GM13976 (cell line): ENCODE results near the gene RAE1.

ENCODE experiments used
- DNase-seq: peaks from one replicate; pipeline ENCODE4 v3.0.0; 2012; ENCODE audit warnings: low spot score
- CTCF ChIP-seq: IDR thresholded peaks from 2 replicates; pipeline ENCODE4 v1.5.1; 2012; ENCODE audit warnings: borderline replicate concordance, mild to moderate bottlenecking; ENCODE audit not compliant: insufficient read depth; ENCODE audit errors: extremely low read depth, missing control alignments, control extremely low read depth
- in situ Hi-C: fragments of 300-500 bp; cut with MboI; formaldehyde crosslinking; loops from one replicate; pipeline ENCODE4 v1.12.0; 2022; ENCODE audit warnings: low sequenced_read_pairs, mixed read lengths, inconsistent platforms; ENCODE audit not compliant: unreplicated experiment

Gene RAE1

GRCh38 chr20:57395111-57395966 lies 44.3 kb downstream of the RAE1 start:
- no peak for TF ChIP-seq CTCF
- no peak for DNase-seq
- in situ Hi-C loops = loop anchor here (10.0 to 25.0 kb wide), 2 partner anchors 79 to 792 kb away; no protein-coding TSS in a partner anchor

DNA sequence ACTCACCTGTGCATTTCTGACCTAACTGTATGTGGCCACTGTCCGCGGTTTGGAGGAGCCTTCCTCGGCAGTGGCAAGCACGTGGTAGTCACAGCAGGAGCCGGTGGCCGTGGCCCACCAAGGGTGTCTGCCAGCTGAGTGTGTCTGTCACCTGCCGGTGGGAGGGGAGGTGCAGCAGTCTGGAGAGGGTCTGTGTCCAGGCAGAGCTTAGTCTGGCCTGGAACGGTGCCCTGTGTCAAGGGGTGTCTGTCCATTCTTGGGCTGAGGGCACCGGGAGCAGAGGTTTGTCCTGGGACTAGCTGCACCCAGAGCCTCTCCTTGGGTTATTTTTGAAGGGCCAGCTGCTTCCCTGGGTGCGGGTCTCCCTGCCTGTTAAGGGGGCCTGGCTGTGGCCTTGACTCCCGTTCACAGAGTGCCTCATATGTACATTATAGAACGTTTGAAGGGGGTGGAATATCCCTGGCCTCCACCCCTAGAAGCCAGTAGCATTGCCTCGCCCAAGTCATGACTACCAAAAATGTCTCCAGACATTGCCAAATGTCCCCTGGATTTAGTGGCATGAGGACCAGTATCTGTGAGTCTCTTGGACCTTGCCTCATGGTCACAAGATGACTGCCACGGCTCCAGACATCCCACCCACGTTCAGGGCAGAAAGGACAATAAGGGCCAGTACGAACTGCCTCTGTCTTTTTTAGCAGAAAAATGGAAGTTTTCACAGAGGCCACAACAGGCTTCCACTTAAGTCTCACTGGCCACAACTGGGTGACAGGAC lies 45.3 kb downstream of the RAE1 start:
- no peak for TF ChIP-seq CTCF
- DNase-seq = no peak
- in situ Hi-C loops = loop anchor here (10.0 to 25.0 kb wide), 2 partner anchors 78 to 791 kb away; no protein-coding TSS in a partner anchor

- in situ Hi-C loops = loop anchor here (10.0 to 25.0 kb wide), 2 partner anchors 78 to 790 kb away; no protein-coding TSS in a partner anchor
- no peak for TF ChIP-seq CTCF
- DNase-seq = peak; percentile 48
These were observed 46.1 kb downstream of the RAE1 start for GRCh38 chr20:57396984-57397692.

DNA sequence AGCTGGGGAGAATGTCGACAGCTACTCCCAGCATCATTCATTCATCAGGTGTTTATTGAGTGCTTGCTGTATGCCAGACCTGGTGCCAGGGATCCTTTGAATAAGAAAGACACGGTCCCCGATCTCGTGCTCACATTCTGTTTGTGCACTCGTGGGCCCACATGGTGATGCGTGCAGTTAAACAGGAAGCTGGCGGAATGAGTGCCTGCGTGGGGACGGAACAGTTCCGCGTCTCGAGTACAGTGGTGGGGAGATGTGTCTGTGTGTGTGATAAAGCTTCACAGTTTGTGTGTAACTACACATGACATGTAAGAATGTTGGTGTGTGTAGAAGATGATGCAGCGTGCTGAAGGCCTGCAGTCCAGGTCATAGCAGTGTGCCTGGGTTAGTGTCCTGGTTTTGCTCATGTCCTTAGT lies 46.6 kb downstream of the RAE1 start:
- peak; percentile 40 for DNase-seq

GRCh38 chr20:57398231-57398821 lies 47.3 kb downstream of the RAE1 start:
- peak; percentile 87 for DNase-seq
- in situ Hi-C loops = loop anchor here (10.0 to 25.0 kb wide), 2 partner anchors 76 to 789 kb away; no protein-coding TSS in a partner anchor
- TF ChIP-seq CTCF = no peak

More for the DNA sequence above, 46.6 kb downstream of the RAE1 start:
- in situ Hi-C loops = loop anchor here (10.0 to 25.0 kb wide), 2 partner anchors 77 to 790 kb away; no protein-coding TSS in a partner anchor
- no peak for TF ChIP-seq CTCF

DNA sequence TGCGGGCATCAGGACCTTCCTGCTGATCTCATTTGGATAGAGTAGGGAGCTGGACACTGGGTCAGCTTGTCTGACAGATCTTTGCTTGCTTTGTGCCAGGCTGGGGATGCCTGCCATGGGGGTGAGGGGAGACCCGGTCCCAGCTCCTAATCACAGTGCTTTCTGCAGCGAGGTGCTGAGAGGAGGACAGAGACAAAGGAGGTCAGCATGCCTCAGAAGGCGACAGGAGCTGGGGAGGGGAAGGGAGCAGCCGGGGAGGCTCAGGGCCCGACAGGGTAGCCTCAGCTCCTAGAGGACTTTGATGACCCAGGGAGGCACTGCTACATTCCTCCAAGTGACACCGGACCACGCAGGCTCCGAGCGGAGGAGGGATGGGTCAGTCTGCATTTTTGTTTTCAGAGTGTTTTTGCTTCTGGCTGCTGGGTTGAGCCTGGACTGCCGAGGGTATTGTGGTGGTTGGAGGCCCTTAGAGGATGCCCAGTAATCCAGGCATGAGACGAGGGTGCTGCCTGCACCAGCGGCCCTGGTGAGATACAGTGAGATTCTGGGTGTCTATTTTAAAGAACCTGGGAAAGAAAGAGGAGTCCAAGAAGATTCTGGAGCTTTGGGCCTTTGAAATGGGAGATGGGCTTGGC lies 48.0 kb downstream of the RAE1 start:
- in situ Hi-C loops = loop anchor here (10.0 to 25.0 kb wide), 2 partner anchors 76 to 788 kb away; no protein-coding TSS in a partner anchor
- no peak for TF ChIP-seq CTCF
- DNase-seq = peak; percentile 37
